HG02623 (cell line): ENCODE results near the gene FGF1.

ENCODE experiments used
- ATAC-seq: cut with Tn5 transposase; IDR thresholded peaks from one replicate; pipeline ENCODE4 v1.9.1; 2021; ENCODE audit warnings: moderate library complexity; ENCODE audit not compliant: unreplicated experiment

The FGF1 gene

GRCh38 chr5:142544946-142545649 lies 140.8 kb downstream of the FGF1 start:
- ATAC-seq = no peak

GRCh38 chr5:142544071-142544753 lies 141.7 kb downstream of the FGF1 start:
- no peak for ATAC-seq

- ATAC-seq = no peak
These were observed 143.0 kb downstream of the FGF1 start for GRCh38 chr5:142542906-142543305.
